Activated CD4-positive, alpha-beta T cell treated with anti-CD3 and anti-CD28 coated beads for 4 hours (primary cell): Measurements from ENCODE around the gene TSHZ3.

Source experiments
- DNase-seq, 2 donors: peaks; one replicate each; pipeline ENCODE4 v3.0.0-alpha.2; 2020

Gene TSHZ3

DNA sequence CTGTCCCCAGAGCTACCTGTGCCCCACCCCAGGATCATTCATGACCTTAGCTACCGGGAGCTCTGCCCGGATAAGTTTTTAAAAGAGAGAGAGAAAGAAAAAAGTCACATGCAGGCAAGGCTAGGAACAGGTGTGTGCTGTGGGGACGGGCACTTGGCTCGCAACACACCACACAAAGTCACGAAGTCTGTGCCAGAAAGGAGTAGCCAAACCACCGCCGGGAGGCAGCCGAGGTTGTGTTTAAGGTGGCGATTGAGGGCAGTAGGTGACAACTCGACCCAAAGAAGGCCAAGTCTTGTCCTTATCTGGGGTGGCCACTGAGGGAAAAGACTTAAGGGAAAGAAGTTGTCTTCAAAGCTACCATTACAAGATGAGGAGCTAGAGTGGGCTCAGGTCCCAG, 4.6 kb upstream of the TSHZ3 start:
- DNase-seq: no peak

- DNase-seq: no peak
Measured at GRCh38 chr19:31352782-31353651, 3.8 kb upstream of the TSHZ3 start.

DNA sequence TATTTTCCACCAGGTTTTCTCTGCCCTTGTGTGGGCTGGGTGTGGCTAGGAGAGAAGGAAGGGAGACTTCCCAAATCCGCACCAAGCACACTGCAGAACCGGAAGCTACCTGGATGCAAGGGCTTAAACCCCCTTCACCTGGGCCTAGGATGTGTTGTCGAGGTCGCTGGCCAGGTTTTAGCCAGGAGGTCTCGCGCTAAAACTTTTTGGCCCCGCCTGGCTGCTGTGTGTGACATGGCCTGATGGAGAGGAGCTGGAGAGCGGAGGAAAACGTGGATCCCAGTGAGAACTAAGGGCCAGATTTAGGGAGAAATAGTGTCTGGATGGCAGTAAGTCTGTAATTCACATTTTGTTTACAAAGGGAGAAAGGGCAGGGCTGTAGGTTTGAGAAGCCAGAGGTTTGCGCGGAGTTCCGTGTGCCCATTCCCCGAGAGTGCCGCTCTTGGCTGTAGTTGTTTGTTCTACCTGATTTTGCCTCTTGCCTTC, 3.1 kb upstream of the TSHZ3 start:
- DNase-seq: no peak

- DNase-seq: no peak
Measured at GRCh38 chr19:31351855-31352195, 2.6 kb upstream of the TSHZ3 start.

DNA sequence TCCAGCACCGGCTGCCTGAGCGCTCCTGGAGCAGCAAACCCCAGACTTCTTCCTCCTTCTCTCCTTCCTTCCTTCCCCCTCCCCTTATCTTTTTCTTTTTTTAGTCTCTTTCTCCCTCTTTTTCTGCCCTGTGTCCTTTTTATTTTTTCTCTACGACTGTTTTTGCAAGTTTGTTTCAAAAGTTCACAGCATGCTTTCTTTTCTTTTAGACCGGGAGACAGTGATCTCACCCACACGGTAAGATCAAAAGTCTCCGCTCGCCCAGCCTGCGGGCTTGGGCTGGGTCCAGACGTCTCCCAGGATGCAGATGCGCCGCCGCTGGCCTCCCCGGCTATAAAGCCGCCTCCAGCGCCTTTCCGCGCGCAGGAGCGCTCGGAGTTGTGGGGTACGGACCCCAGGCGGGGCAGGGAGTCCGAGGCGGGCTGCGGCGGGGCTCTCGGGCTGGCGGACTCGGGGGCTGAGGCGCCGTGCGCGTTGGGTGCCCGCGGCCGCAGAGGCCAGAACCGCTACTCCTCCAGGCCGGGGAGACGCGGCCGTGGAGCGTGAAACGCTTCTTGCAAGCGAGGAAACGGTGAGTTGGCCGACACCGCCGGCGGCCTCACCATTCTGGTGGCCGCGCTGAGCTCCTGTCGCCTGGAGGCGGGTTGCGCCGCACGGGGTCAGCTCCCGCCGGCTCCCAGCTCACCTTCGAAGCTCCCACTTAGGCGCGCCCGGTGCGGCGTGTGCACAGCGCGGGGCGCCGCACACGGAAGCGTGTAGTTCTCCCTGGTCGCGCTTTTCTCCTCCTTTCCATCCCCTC, 2.0 kb upstream of the TSHZ3 start:
- no peak for DNase-seq

DNA sequence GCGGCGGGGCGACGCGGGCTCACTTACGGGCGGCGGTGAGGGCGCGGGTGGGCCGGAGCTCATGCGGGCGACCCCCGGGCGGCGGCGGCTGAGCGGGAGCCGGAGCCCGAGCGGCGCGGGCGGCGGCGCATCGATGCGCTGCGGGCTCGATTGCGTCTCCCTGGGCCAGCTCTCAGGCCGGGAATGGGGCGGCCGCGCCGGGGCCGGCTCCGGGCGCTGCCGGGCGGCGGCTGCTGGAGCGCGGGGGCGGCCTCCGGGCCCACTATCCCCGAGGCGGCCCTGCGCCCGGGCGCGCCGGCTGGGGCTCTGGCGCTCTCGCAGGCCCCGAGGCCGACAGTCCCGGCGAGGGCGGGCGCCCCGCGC, 1.4 kb upstream of the TSHZ3 start:
- DNase-seq: no peak

DNA sequence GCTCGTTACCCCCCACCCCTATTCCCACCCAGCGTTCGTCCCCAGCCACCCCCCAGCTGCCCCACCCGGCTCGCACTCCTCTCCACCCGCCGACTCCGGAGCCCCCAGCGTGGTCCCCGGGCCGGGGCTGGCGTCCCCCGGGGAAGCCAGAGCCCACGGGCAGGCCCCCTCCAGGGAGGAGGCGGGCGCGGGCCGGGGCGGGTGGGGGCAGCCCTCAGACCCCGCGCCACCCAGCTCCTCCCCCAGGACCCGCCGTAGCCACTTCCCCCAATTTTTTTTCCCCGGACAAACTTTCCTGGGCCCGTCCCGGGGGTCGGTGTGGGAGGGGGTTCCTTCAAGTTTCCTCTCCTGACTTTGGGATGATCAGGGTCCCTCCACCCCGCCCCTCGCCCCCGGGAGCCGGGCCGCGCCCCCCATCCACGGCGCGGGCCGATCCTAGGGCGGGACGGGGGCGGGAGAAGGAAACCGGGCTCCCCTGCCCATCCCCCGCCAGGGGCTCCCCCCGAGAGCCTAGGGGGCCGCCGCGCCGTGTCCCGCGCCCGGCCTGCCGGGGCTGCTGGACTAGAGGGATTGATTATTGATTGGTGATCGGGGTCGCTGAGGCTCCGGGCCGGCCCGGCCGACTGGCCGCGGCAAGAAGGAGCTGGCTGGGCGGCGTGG, 927 bp upstream of the TSHZ3 start:
- DNase-seq: peak in 1 of 2 donors; percentile 17

- no peak for DNase-seq
Measured at GRCh38 chr19:31348481-31349159, 616 bp downstream of the TSHZ3 start.

GRCh38 chr19:31347828-31348392, 1.3 kb downstream of the TSHZ3 start:
- no peak for DNase-seq

GRCh38 chr19:31347354-31347753, 1.9 kb downstream of the TSHZ3 start:
- DNase-seq: no peak

GRCh38 chr19:31346184-31347059, 2.8 kb downstream of the TSHZ3 start:
- no peak for DNase-seq

- DNase-seq: no peak
Measured at GRCh38 chr19:31344403-31344802, 4.8 kb downstream of the TSHZ3 start.

GRCh38 chr19:31342926-31343325, 6.3 kb downstream of the TSHZ3 start:
- no peak for DNase-seq

- peak in 1 of 2 donors; percentile 29 for DNase-seq
Measured at GRCh38 chr19:31340042-31341025, 8.9 kb downstream of the TSHZ3 start.

DNA sequence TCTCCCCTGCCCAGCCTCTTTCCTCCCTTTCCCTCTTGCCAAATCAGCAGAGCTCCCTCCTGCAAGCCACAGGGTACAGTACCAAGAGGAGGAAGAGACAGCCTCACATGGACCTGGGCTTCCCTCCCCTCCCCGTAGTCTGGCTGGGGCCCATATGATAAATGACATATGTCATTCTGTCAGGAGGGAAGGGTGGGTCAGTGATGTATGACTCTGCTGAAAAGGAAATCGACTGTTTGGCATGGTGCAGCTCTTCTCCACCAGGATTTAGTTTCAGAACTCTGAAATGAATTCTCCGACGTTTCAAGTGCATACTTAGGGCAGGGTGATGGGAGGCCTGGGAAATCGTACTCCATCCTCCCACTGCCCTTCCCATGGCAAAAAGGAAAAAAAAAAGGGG, 9.8 kb downstream of the TSHZ3 start:
- DNase-seq: no peak

GRCh38 chr19:31338069-31338776, 11.0 kb downstream of the TSHZ3 start:
- DNase-seq: no peak

DNA sequence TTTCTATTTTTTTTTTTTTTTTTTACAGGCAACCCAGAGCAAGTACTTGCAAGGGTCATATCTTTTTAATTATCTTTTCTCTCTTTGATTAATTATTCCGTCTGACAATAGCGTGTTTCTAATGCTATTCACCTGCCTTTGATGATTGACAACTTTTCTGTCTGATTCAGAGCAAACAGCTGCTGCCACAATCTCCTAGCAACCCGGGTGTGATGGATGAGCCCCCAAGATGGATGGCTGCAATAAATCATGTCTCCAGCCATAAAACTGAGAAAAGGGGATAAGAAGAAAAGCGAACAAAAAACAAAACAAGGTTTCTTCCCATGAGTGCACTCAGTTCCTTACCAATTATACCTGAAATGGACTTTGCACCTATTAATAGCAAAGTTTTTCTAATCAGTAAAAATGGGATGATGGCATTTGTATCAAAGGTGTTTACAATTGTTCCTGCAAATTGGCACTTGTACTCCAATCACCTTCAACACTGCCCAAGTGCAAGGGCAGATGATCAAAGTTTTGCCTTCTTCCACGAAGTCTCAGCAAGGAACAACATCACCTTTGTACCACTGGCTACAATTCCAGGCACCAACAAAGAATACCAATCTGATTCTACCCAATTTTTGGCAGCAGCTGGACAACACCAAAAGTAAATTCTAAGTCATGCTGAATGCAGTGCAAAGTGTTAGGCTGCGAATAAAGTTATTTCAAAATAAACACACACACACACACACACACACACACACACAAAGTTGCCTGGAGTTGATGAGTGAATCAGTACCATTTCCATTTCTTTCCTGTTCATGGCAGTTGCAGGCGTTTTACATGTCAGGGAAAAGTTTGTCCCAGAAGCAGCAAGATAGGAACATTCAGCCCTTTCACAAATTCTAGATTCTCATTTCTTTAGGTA, 12.0 kb downstream of the TSHZ3 start:
- DNase-seq: no peak

DNA sequence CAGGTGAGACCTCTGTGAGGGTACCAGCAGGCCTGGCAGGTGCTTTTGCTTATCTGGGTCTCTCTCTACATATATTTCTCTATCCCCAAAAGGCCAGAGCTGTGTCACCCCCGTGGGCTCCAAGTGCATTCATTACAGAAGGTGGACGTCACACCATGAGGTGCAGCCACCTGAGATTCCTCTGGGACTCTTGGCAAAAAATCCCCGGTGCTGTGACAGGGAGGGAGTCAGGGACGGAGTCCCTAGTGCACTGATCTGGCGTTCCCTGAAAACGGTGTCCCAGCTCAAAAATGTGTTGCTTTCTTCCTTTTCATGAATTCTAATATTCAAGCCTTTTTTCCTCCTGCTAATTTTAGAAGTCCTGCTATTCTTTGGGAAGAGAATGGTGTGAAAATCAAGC, 13.5 kb downstream of the TSHZ3 start:
- no peak for DNase-seq
